Ovary (tissue), 9 donors: ENCODE data around the gene SLC35B4. TPM values are rescaled to one million over a fixed set of nuclear protein-coding genes. Genes with fewer than 3 reads are reported as not detected.

Experiments
- DNase-seq, 5 donors: peaks; one replicate each; pipeline ENCODE4 v3.0.0-alpha.2; 2019 to 2020
- H3K27ac ChIP-seq, 2 donors: fragments of 200-600 bp; one replicate each; pipeline versions ENCODE4 v1.5.1 to v1.8.0; 2019 to 2022
- H3K27me3 ChIP-seq: fragments of 200-600 bp; one replicate; pipeline ENCODE4 v1.8.0; 2022
- H3K36me3 ChIP-seq: fragments of 200-600 bp; sonication (generic); one replicate; pipeline ENCODE4 v1.5.1; 2019
- H3K4me1 ChIP-seq: one replicate; pipeline ENCODE4 v1.8.1; 2013; ENCODE audit warnings: mild to moderate bottlenecking, moderate library complexity; ENCODE audit not compliant: insufficient read depth
- H3K4me3 ChIP-seq: fragments of 200-600 bp; sonication (generic); one replicate; pipeline ENCODE4 v1.5.1; 2017
- H3K9me3 ChIP-seq, 2 donors: fragments of 200-600 bp in 1 of 2; sonication (generic) in 1 of 2; one replicate each; pipeline versions ENCODE4 v1.5.1 to v1.8.1; 2013 to 2019; ENCODE audit warnings: mild to moderate bottlenecking in 1 of 2, moderate library complexity in 1 of 2
- EP300 ChIP-seq: sonication (generic); formaldehyde crosslinking; IDR thresholded peaks from one replicate; pipeline ENCODE4 v1.6.1; 2017; ENCODE audit warnings: antibody characterized with exemption
- POLR2A ChIP-seq: fragments of 450-650 bp; IDR thresholded peaks from one replicate; pipeline ENCODE4 v1.6.1; 2017; ENCODE audit warnings: antibody characterized with exemption, mild to moderate bottlenecking, moderate library complexity
- whole genome bisulfite sequencing, 3 donors: extraction: QIAGEN DNeasy Blood & Tissue Kit in 1 of 3; methylation state at CpG; one replicate each; pipeline versions ENCODE4 v1.1.5 to v1.1.7; 2013 to 2017; 5-methylcytosine and 5-hydroxymethylcytosine counted together
- intact Hi-C, 4 donors: fragments of 100-400 bp; cut with DNase I; formaldehyde crosslinking; loops; one replicate each; pipeline versions ENCODE4 v1.11.0 to v1.15.1; 2022 to 2023
- polyA plus RNA-seq, 2 donors: library from polyadenylated mRNA; stranded (reverse); fragments of 200-250 nt in 1 of 2; fragments of 350-450 nt in 1 of 2; fragmentation: Illumina TruSeq in 1 of 2; extraction: RNeasy Lipid Tissue Mini Kit (QIAGEN cat#74804) in 1 of 2; gene quantifications; one replicate each; pipeline ENCODE4 v1.2.3, GENCODE V29; 2013 to 2014
- total RNA-seq, 7 donors: library from RNA; depleted of rRNA in 2 of 7; stranded (reverse); fragments of >200 nt in 2 of 7; fragmentation: NEBNext Ultra II Directional in 3 of 7; extraction: Animal tissue kit (Norgen Biotek cat#: 25700) in 3 of 7; gene quantifications; one replicate each; pipeline versions ENCODE4 v1.1.0 to v1.2.4, GENCODE V29; 2016 to 2023
- TF ChIP-seq, protein P1 (sequence below), 3 donors: fragments of 450-650 bp in 2 of 3; fragments of 200-600 bp in 1 of 3; IDR thresholded peaks; one replicate each; pipeline versions ENCODE4 v1.5.1 to v1.8.0; 2016 to 2022; ENCODE audit warnings: antibody characterized with exemption in 3 of 3, mild to moderate bottlenecking in 1 of 3
- donor health status: DM: no; HTN: no; CAD: no; lungs with moderate emphysema.
- donor health status: DM: no; HTN: no; CAD: no.
- donor health status: Bipolar disorder and iron deficiency.
- donor health status: DM: yes; HTN: yes; CAD: no.
- donor health status: DM: no; HTN: no; CAD: no.
- donor health status: DM: yes; HTN: yes; CAD: no.

Gene SLC35B4
- total and polyA plus RNA-seq, 9 donors = 3.9 to 25.7 (median 15.7) TPM

GRCh38 chr7:134312717-134313116, 4.0 kb downstream of the SLC35B4 start:
- Histone ChIP-seq H3K27ac (no peak overlapping the region), H3K4me3 (no peak overlapping the region), H3K9me3 (no peaks in the 10 kb centered on the region), H3K4me1 (no peaks in the 10 kb centered on the region), H3K27me3 (no peaks in the 10 kb centered on the region), H3K36me3 (no peaks in the 10 kb centered on the region)
- no peak for DNase-seq
- WGBS, 3 donors = 73 to 83% (median 76%) methylated on average over 6 of the region's 6 CpGs
- intact Hi-C loops = no loop called here
- TF ChIP-seq EP300 (no peak), POLR2A (no peak)
- TF ChIP-seq, protein P1, sequence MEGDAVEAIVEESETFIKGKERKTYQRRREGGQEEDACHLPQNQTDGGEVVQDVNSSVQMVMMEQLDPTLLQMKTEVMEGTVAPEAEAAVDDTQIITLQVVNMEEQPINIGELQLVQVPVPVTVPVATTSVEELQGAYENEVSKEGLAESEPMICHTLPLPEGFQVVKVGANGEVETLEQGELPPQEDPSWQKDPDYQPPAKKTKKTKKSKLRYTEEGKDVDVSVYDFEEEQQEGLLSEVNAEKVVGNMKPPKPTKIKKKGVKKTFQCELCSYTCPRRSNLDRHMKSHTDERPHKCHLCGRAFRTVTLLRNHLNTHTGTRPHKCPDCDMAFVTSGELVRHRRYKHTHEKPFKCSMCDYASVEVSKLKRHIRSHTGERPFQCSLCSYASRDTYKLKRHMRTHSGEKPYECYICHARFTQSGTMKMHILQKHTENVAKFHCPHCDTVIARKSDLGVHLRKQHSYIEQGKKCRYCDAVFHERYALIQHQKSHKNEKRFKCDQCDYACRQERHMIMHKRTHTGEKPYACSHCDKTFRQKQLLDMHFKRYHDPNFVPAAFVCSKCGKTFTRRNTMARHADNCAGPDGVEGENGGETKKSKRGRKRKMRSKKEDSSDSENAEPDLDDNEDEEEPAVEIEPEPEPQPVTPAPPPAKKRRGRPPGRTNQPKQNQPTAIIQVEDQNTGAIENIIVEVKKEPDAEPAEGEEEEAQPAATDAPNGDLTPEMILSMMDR (IDR thresholded peaks at IDR 0.05) = no peak

GRCh38 chr7:134311807-134312206, 4.9 kb downstream of the SLC35B4 start:
- Histone ChIP-seq H3K27ac (no peak overlapping the region), H3K27me3 (no peaks in the 10 kb centered on the region), H3K4me3 (no peak overlapping the region), H3K9me3 (no peaks in the 10 kb centered on the region), H3K36me3 (no peaks in the 10 kb centered on the region), H3K4me1 (no peaks in the 10 kb centered on the region)
- 96 to 99% (median 97%) methylated on average over 4 of the region's 4 CpGs for WGBS, 3 donors
- DNase-seq = no peak
- TF ChIP-seq, protein P1 (IDR thresholded peaks at IDR 0.05) = no peak
- TF ChIP-seq EP300 = no peak
- no peak for TF ChIP-seq POLR2A
- intact Hi-C loops = no loop called here

GRCh38 chr7:134308548-134308947, 8.2 kb downstream of the SLC35B4 start:
- Histone ChIP-seq H3K27me3 (no peaks in the 10 kb centered on the region), H3K4me3 (no peak overlapping the region), H3K36me3 (no peaks in the 10 kb centered on the region), H3K9me3 (no peaks in the 10 kb centered on the region), H3K27ac (no peak overlapping the region), H3K4me1 (no peaks in the 10 kb centered on the region)
- TF ChIP-seq, protein P1 (IDR thresholded peaks at IDR 0.05) = no peak
- TF ChIP-seq POLR2A (no peak), EP300 (no peak)
- no peak for DNase-seq
- intact Hi-C loops = no loop called here
- 75 to 85% (median 84%) methylated on average over 4 of the region's 4 CpGs for WGBS, 3 donors

DNA sequence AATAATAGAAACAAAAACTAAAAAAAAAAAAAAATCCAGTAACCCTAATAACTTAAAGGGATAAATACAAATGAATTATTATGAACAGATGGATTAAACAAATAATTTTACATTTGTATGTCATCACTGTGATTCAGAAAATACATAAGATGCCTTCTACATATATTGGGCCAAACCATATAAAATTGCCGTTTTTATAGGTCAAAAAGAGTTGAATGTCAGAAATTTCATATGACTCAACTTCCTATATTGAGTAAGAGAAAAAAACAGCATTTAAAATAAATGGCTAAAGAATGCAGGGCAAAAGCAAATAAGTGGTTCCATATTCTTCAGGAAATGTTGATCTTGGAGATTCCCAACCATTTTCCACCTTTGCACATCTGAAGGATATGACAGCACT, 9.4 kb downstream of the SLC35B4 start:
- WGBS, 3 donors = 91 to 94% (median 93%) methylated on average over 1 of the region's 1 CpG
- no peaks in the 10 kb centered on the region for H3K9me3 ChIP-seq
- intact Hi-C loops = no loop called here
- no peaks in the 10 kb centered on the region for H3K36me3 ChIP-seq
- TF ChIP-seq, protein P1 (IDR thresholded peaks at IDR 0.05) = no peak
- no peak overlapping the region for H3K27ac ChIP-seq
- no peaks in the 10 kb centered on the region for H3K4me1 ChIP-seq
- no peaks in the 10 kb centered on the region for H3K27me3 ChIP-seq
- no peak overlapping the region for H3K4me3 ChIP-seq
- no peak for DNase-seq

- H3K9me3 ChIP-seq = no peaks in the 10 kb centered on the region
- intact Hi-C loops = no loop called here
- no peak for DNase-seq
- no peaks in the 10 kb centered on the region for H3K36me3 ChIP-seq
- H3K27me3 ChIP-seq = no peaks in the 10 kb centered on the region
- H3K4me3 ChIP-seq = no peak overlapping the region
- no peaks in the 10 kb centered on the region for H3K4me1 ChIP-seq
- TF ChIP-seq, protein P1 (IDR thresholded peaks at IDR 0.05) = no peak
- no peak for TF ChIP-seq EP300
- no peak for TF ChIP-seq POLR2A
- no peak overlapping the region for H3K27ac ChIP-seq
- 58 to 73% (median 59%) methylated on average over 2 of the region's 2 CpGs for WGBS, 3 donors
These were observed 14.6 kb downstream of the SLC35B4 start for GRCh38 chr7:134302120-134302519.
